Choroid plexus epithelial cell (primary cell): ENCODE results near the gene SNRK.

Experiments
- DNase-seq: peaks from one replicate; pipeline ENCODE4 v3.0.0-alpha.2; 2010; ENCODE audit warnings: low read depth
- H3K4me3 ChIP-seq: 2 replicates; pipeline ENCODE4 v1.5.1; 2011; ENCODE audit warnings: low read depth, mild to moderate bottlenecking, control low read depth, low read length, moderate library complexity
- CTCF ChIP-seq: conservative IDR thresholded peaks from 2 replicates; pipeline ENCODE4 v1.5.1; 2011; ENCODE audit warnings: low read depth, mild to moderate bottlenecking, control low read depth, inconsistent platforms, low read length, moderate library complexity

SNRK gene

GRCh38 chr3:43256714-43257461 lies 29.5 kb upstream of the SNRK start:
- DNase-seq: peak; percentile 10
- TF ChIP-seq CTCF: no peak
- no peak overlapping the region for H3K4me3 ChIP-seq

GRCh38 chr3:43257850-43258249 lies 28.5 kb upstream of the SNRK start:
- DNase-seq: no peak
- no peak for TF ChIP-seq CTCF
- H3K4me3 ChIP-seq: no peak overlapping the region

DNA sequence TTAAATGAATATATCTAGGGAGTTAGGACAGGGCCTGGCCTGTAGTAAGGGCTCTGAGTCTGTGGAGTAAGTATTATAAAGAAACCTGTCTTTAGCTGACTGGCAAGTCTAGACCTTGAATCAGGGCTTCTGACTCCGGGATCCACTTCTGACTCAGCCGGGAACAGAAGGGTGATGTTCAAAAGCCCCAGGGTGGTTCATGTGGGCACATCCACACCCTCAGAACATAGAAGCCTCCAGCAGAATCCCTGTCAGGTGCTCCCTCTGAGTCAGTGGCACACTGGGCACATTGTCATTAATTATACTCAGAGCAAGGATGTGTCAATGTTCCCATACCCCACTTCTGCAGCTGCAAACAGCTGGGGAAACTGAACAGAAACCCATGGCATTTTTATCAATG lies 26.7 kb upstream of the SNRK start:
- DNase-seq: no peak
- no peak for TF ChIP-seq CTCF

DNA sequence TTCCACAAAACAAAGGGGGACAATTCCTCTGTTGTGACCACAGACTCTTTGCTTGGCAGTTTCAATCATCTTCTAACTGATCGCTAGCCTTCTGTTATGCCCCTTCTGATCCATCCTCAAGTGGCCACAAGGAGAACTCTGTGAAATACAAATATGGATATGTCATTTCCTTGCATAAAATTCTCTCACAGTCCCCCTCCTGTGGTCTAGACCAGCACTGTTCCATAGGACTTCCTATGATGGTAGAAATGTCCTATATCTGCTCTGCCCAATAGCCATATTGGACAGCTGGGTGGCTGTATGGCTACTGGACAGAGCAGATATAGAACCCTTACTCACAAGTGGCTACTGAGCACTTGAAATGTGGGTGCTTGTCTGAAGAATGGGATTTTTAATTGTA lies 25.9 kb upstream of the SNRK start:
- H3K4me3 ChIP-seq: no peak overlapping the region
- peak; percentile 22 for TF ChIP-seq CTCF
- peak; percentile 18 for DNase-seq

More for the DNA sequence above, 26.7 kb upstream of the SNRK start:
- H3K4me3 ChIP-seq: no peak overlapping the region

- no peak for DNase-seq
- no peak overlapping the region for H3K4me3 ChIP-seq
- TF ChIP-seq CTCF: no peak
These were observed 24.1 kb upstream of the SNRK start for GRCh38 chr3:43262194-43262593.

DNA sequence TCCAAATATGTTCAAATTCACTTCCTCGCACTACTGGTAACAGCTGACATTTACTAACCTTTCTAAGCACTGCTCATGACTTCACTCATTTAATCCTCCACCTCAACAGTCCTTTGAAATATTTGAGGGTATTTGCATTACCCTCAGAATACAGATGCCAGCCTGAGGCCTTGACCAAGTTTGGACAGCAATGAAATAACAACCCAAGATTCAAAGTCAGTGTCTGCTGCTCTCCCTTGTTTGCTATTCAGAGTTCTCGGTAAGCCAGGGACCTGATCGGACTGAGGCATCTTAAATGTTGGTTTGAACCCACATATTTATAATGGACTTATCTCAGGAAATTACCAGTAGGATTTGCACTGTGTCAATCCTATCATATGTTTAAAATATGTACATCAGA lies 19.9 kb upstream of the SNRK start:
- DNase-seq: no peak
- H3K4me3 ChIP-seq: no peak overlapping the region
- no peak for TF ChIP-seq CTCF

DNA sequence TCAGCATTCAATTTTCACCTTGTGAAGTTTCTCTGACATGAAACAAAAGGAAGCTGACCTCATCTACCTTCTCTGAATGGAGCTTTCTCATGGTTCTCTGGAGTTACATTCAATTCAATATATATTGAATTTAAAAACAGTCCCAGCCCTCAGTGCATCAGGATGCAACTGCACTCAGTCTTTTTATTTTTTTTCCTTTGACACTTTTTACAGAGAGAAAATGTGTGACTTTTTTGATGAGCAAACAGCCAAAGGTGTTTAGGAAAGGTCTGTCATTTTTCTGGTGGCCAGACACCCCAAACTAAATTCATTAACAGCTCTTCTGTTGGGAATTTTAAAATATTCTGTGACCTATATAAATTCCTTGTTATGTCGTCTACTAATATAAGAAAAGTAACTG lies 19.3 kb upstream of the SNRK start:
- no peak overlapping the region for H3K4me3 ChIP-seq
- DNase-seq: no peak
- TF ChIP-seq CTCF: no peak
